Colon (tissue), 2 donors: ENCODE results near the gene WASHC4.

ENCODE experiments used
- FAIRE-seq: peaks from 2 replicates; lab custom pipeline; 2012; peaks lifted over from hg19 to GRCh38; lab: Jason Lieb, UNC
- donor health status: control.
- donor health status: control.

The WASHC4 gene, protein sequence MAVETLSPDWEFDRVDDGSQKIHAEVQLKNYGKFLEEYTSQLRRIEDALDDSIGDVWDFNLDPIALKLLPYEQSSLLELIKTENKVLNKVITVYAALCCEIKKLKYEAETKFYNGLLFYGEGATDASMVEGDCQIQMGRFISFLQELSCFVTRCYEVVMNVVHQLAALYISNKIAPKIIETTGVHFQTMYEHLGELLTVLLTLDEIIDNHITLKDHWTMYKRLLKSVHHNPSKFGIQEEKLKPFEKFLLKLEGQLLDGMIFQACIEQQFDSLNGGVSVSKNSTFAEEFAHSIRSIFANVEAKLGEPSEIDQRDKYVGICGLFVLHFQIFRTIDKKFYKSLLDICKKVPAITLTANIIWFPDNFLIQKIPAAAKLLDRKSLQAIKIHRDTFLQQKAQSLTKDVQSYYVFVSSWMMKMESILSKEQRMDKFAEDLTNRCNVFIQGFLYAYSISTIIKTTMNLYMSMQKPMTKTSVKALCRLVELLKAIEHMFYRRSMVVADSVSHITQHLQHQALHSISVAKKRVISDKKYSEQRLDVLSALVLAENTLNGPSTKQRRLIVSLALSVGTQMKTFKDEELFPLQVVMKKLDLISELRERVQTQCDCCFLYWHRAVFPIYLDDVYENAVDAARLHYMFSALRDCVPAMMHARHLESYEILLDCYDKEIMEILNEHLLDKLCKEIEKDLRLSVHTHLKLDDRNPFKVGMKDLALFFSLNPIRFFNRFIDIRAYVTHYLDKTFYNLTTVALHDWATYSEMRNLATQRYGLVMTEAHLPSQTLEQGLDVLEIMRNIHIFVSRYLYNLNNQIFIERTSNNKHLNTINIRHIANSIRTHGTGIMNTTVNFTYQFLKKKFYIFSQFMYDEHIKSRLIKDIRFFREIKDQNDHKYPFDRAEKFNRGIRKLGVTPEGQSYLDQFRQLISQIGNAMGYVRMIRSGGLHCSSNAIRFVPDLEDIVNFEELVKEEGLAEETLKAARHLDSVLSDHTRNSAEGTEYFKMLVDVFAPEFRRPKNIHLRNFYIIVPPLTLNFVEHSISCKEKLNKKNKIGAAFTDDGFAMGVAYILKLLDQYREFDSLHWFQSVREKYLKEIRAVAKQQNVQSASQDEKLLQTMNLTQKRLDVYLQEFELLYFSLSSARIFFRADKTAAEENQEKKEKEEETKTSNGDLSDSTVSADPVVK

DNA sequence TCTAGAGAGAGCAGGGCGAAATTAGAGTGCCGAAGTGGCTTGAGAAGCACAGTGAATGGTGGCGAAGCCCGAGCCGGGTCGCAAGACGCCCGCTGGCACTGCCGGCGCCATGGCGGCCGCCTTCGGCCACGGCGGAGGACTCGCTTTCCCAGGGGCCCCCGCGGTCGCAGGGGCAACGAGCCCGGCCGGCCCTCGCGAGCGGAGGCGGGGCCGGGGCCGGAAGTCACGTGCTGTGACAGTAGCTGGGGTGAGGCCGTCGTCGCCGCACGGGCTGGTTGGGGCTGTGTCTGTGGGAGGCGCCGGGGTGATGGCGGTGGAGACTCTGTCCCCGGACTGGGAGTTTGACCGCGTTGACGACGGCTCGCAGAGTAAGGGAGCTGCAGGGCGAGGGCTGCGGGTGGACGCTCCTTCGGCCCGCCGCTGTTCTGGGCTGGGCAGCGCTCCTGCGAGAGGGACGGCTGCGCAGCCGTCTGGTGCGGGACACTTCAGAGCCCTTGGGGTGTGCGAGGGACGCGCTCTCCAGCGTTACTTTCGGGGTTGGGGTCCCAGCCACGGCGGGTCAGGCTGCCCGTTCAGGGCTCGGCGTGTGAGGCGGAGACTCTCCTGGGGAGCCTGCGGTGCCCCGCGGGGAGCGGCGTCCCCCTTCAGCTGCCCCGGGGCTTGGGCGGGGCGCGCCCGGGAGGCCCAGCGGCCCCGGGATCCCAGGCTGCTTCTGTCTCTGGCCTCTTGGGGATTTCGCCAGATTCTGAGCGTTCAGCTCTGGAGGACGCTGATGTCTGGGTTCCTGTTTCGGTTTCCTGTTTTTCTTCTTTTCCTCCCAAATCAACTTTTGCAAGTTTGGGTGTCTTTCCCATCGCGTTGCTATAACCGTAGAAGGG, at the start of gene WASHC4:
Gene WASHC4, plus strand, starts transcription at position 238 of the 878 bp plus-strand sequence. Its CDS starts 70 bp downstream, at position 308.
- no peak for FAIRE-seq

DNA sequence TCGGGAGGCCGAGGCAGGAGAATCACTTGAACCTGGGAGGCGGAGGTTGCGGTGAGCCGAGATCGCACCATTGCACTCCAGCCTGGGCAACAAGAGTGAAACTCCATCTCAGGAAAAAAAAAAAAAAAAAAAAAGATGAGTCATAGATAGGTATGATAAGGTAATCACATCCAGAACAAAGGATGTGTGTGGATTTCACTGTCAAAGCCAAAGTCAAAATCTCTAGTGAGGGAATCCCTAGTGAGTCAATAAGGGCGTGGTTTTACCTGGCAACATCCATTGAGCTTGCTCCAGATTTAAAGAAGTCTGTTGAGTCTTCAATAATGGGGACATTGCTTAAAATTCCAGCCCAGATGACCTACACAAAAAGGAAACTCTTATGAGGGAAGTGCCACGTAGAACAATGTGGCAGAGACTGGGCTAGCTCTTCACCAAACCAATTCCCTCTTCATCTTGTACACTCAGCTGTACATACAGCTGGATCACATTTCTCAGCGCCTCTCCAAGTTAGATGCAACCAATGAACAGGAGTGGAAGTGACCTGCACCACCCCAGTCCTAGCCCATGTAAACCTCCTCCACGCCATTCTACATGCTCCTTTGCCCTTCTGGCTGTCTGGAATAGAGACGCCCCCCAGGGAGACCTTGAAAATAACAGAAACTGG, 46.7 kb upstream of the WASHC4 start:
- no peak for FAIRE-seq

DNA sequence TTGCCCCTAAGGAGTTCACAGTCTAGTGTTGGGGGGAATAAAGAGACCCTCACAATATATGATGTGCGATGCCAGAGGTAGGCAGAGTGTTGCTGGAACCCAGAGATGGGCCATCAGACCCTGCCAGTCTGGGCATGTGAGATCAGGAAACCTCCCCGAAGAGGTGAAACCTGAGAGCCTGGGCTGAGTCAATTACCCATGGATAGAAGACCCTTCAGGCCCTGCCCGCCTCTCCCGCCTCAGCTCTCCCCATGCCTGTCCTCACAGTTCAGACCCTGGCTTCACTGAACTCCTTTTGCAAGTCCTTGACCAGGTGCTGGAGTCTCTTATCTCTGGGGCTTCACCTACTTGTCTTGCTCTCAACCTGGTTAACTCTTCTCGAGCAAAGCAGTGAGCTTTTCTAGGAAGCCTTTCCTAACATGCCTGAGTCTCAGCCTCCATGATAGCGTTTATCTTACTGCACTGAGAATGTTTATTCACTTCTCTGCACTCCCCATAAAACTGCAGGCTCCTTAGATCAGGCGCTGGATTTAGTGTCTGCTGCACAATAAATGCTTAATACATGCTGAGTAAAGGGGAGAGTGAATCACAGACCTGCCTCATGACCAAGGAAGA, 42.9 kb upstream of the WASHC4 start:
- FAIRE-seq: no peak

DNA sequence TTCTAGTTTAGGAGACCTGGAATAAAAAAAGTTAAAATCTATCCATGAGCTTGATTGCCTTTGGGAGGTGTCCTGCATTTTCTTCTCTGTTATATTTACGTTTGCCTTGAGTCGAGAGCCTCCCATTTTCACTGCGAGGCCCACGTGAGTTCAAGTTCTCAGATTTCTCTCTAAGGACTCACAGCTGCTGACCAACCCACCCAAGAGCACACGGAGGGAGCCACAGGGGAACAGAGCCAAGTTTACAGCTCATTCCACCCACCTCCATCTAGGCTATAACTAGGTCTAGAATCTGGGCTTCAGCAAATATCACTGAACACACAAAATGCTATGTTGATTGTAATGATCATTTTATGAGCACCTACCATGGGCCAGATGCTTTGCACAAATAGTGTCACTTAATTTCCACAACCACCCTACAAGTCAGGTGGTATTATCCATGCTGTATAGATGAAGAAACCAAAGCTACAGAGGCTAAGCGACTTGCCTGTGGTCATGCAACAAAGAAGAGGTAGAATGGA, 40.0 kb upstream of the WASHC4 start:
- FAIRE-seq: no peak

DNA sequence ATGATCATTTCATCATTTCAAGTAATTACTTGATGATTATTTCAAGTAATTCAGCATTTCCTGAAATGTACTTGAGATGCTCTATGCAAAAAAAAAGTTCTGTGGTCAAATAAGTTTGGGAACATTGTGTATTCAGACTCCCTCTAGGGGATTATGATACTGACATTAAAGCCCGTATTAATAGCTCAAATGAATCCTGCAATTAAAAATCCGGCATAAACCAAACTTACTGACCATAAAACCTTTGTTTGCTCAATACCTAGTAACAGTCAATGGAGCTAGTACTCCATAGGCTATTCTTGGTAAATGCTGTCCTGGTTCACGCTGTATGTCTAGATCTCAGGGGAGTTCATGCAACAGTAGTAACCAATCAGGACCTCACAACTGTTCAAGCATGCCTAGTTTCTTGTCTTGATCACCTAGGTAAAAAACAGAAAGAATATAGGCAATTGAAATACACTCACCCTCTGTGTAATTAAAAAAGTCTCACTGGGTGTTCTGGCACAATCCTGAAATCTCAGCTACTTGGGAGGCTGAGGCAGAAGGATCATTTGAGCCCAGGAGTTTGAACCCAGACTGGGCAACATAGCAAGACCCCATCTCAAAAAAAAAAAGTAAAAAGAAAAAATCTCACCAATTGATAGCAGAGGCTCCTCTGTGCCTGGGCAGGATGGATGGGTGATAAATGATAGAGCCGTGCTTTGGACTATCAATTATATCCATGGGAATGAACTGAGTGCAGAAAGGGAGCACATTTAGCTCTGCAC, 37.4 kb upstream of the WASHC4 start:
- FAIRE-seq: no peak

DNA sequence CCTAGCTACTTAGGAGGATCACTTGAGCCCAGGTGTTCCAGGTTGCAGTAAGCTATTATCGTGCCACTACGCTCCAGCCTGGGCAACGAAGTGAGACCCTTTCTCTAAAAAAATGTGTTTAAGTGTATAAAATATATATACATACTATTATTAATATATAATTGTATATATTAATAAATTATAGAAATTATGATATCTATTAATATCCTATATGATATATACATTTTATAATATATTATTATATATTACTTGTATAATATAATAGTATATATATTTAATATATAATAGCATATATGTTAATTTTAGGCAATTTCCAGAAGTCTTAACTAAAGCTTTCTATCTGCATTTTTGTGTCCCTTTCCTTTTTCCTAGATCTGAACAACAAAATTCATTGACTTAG, 35.5 kb upstream of the WASHC4 start:
- FAIRE-seq: no peak

DNA sequence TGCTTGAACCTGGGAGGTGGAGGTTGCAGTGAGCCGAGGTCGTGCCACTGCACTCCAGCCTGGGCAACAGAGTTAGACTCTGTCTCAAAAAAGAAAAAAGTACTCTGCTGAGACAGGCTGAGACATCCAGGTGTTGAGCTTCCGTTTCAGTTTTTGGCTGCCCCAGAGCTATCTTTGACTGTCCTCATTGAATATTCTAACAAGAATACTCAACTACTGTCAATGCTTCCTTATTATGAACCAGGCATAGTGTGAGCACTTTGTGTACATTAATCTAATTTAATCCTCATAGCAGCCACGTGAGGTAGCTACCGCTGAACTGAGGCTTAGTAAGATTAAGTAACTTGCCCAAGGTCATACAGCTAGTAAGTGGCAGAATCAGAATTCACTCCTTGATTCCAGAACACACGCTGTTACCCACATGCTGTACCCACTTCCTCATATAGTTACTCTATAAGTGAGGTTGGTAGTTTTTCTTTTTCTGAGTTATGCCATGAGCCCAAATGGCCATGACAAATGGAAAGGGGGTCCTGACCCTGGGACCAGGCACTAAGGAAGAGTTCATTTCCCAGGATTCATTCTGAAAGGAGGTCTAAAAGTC, 34.5 kb upstream of the WASHC4 start:
- FAIRE-seq: no peak

DNA sequence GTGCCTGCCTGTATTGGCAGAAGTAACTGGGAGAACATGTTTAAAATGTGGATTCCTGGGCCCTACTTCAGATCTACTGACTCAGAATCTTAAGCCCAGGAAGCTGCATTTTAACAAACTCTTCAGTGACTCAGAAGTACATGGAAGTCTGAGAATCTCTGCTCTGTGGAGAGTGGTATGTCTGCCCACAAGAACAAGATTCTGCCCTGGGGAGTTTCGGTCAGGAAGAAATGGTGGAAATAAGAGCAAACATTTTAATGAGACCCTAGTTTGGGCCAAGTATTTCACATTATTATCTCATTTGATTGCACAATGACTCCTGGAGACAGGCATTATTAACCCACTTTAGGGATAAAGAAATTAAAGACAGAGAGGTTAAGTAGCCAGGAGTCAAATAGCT, 31.4 kb upstream of the WASHC4 start:
- FAIRE-seq: no peak

DNA sequence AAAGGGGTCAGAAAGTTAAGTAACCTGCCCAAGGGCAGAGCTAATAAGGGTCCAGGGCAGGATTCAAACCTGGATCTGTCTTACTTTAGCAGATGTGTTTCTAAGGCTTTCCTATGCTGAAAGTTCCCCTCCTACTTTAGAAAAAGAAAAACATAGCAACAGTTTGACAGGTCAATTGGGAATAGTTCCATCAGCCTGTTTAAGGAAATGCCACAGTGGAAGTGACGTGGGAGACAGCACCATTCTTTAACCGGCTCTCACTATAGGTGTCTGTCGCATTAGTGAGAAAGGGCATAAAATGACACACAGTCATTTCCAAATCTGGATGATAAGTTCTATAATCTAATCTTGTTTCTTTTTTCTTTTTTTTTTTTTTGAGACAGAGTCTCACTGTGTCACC, 30.6 kb upstream of the WASHC4 start:
- no peak for FAIRE-seq

DNA sequence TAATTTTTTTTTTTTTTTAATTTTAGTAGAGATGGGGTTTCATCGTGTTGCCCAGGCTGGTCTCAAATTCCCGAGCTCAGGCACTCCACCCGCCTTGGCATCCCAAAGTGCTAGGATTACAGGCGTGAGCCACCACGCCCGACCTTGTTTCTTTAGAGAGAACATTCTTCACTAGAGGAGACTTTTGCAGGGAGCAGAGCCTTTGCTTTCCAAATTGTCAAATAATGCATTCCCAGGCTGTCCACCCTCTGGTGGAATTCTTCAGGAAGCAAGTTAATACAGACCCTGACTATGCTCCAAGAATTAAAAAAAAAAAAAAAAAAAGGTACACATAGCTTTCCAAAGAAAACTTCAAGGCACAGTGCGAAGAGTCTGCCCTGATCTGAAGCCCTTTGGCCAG, 30.1 kb upstream of the WASHC4 start:
- no peak for FAIRE-seq

DNA sequence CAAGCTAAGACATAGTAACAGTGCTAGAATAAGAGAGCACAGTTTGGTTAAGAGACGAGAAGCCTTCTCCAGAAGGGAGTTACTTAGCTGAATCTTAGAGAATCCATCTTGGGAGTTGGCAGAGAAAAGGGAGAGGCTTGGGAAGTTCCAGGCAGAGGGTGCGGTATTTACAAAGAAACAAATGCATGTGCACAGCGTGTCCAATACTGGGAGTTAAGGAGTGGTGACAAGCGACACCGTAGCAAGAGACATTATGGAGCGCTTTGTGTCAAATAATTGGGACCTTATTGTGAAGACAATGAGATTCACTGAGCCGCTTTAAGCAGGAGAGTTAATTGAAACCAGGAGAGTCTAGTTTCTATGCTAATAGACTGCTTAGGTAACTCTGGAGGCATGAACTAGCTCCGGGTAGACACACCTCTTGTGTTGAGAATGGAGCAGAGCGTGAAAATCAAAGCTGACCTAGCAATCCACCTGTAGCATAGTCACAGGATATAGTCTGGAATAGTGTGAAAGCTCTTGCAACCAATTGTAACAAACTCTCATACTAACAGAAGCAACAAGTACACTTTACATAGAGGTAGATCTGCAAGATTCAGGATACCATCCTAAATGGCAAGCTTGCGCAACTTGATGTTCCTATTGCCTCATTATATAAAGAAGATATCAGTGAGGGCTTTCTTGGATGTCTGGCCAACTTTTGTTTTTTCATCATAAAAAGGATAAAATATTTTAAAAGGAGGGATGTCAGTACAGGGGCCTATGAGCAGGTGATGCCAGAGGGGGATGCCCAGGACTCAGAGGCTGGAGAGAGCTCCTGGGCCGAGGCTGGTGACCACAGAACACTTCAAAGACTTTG, 28.6 kb upstream of the WASHC4 start:
- FAIRE-seq: no peak

DNA sequence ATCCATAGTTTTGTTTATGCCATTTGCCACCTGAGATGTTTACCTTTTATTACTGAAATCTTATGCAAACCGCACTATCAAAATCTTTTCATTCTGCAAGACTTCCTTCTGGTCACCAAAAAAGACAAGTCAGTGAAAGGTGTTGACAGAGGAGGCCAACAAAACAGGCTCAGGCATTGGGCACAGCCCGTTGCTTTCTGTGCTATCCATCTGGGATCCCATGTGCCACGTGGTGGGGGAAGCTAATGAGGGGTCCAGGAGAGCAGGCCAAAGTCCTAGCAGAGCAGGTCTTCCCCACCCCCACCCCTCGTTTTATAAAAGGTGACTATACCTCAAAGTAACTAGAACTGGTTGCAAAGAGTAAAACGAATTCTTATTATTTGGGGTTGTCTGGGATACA, 24.5 kb upstream of the WASHC4 start:
- FAIRE-seq: no peak

DNA sequence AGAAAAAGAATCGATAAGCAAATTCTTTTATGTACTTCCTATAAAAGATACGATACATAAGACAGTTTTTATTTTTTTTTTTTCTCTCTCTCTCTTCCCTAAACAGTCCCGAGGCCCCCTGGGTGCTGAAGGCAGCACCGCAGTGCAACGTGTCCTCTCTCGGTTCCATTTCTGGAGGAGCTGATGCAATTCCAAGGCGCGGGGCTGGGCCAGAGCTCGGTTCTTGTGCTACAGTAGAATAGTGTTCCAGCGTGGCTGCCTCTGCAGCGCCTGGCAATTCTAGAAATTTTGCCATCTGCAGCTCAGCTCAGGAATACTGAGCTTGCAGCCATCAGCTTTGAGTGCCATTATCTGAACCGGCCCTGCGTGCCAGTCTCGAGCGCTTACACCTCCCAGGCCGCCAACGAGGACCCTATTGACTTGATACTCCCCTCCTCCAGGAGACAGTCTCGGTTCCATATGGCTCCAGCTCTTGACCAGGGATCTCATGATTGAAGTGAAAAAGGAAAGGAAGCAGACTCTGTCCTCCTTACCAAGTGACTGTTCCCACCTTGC, 23.9 kb upstream of the WASHC4 start:
- no peak for FAIRE-seq

DNA sequence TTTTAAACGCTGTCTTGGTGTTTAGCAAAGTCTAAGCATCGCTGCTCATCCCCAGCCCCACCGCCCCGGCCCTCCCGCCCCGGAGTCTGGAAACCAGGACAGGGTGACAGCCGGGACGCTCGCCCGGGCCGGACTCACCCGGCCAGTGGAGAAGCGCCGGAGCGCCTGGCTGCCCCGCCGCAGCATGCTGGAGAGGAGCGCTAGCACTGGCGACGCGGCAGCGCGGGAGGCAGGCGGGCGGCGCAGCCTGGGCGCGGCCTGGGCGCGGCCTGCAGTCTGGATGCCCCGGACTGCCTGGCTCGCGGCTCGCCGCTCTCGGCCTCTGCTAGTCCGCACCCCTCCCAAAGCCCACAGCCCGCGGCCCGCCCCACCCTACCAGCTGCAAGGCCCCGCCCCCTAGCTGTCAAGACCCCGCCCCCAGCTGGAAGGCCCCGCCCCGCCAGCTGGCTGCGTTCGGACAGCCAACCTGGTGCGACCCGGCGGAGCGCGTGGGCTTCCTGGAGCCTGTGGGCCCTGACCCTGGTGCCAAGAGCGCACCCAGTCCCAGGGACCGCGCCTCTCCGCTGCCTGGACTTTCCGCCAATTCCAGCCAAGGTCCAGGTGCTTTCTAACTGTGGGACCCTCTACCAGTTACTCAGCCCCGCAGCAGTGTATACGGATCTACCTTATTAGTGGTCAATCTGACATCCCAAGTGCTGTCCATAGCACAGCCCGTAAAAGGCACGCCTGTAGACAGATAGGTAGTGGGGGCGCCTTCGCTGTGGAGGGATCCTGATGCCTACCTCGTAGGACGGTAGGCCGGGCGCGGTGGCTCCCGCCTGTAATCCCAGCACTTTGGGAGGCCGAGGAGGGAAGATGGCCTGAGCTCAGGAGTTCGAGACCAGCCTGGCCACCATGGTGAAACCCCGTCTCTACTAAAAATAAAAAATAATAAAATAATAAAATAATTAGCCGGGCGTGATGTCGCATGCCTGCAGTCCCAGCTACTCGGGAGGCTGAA, 23.0 kb upstream of the WASHC4 start, which contains the start of gene ALDH1L2:
Gene ALDH1L2, minus strand, starts transcription at position 208 of the 1,000 bp plus-strand sequence. Its CDS starts 22 bp downstream, at position 186.
- no peak for FAIRE-seq

DNA sequence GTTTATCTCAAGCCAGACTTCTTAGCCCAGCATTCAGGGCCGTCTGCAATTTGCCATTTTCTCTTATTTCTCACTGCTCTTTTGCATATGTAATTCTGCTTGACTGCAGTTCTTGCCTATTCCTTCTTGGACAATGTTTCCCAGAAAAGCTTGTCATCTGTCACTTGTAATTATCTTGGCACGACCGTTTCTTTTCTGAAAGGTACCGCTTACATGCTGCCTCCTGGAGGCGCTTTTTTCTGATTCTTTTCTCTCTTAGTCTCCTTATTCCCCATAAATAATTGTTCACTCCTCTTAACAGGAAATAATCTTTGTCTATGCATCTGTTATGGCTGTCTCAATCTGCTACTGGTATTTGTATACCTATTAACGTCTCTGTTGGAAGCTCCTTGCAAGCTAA, 22.0 kb upstream of the WASHC4 start:
- FAIRE-seq: no peak

DNA sequence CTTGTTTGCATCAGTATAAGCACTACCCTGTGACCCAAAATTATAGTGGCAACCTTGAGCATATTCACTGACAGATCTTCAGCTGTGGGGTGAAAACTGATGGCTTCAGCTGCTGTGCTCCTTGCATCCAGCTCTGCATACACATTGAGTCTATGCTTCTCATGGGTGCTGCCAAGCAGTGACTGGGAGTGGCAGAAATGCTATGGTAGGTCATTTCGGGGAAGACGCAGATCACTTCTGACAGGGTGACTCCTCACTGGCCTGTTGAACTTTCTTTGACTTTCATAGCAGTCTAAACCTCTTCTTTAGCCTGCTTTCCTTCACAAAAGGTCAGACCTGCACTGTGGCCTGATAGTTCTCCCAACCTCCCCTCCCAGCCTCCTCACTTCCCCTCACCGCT, 17.7 kb upstream of the WASHC4 start:
- no peak for FAIRE-seq
